H1 (cell line): ENCODE measurements around the gene OBI1. TPM values are rescaled to one million over a fixed set of nuclear protein-coding genes. Genes with fewer than 3 reads are reported as not detected.

Source experiments
- CTCF ChIA-PET: fragments of 300-600 bp; sonication (Branson Sonifier 250); formaldehyde crosslinking; loops from one replicate; lab custom pipeline; 2021; ENCODE audit not compliant: partially characterized antibody; lab: Charles Lee
- POLR2A ChIA-PET: fragments of 300-600 bp; sonication (Branson Sonifier 250); formaldehyde crosslinking; loops from one replicate; lab custom pipeline; 2021; ENCODE audit warnings: inconsistent platforms; ENCODE audit not compliant: partially characterized antibody; lab: Charles Lee
- DNase-seq, 2 experiments: peaks; one replicate each; pipeline versions ENCODE4 v3.0.0 to v3.0.0-alpha.2; 2010 to 2022; ENCODE audit warnings: low spot score in 2 of 2, low read depth in 1 of 2, mixed read lengths in 1 of 2
- FAIRE-seq: peaks from 2 replicates; lab custom pipeline; 2011; peaks lifted over from hg19 to GRCh38; lab: Jason Lieb, UNC
- H2AFZ ChIP-seq: 2 replicates; pipeline ENCODE4 v1.8.1; 2012; ENCODE audit warnings: low read length, inconsistent platforms
- H2AK5ac ChIP-seq: 2 replicates; pipeline ENCODE4 v1.6.1; 2013; ENCODE audit warnings: low read depth, low read length
- H2BK120ac ChIP-seq: replicated peaks from 2 replicates; pipeline ENCODE3; 2013; ENCODE audit warnings: low read depth, low read length, inconsistent platforms
- H2BK12ac ChIP-seq: 2 replicates; pipeline ENCODE4 v1.6.1; 2013; ENCODE audit warnings: low read depth, low read length
- H2BK15ac ChIP-seq: 2 replicates; pipeline ENCODE4 v1.6.1; 2013; ENCODE audit warnings: low read length
- H2BK20ac ChIP-seq: 2 replicates; pipeline ENCODE4 v1.6.1; 2013; ENCODE audit warnings: low read length
- H2BK5ac ChIP-seq: 2 replicates; pipeline ENCODE4 v1.6.1; 2013; ENCODE audit warnings: low read depth, low read length
- H3K14ac ChIP-seq: 2 replicates; pipeline ENCODE4 v1.6.1; 2013; ENCODE audit warnings: inconsistent platforms; ENCODE audit not compliant: insufficient read length
- H3K18ac ChIP-seq: 2 replicates; pipeline ENCODE4 v1.6.1; 2013; ENCODE audit warnings: low read length; ENCODE audit errors: extremely low read depth
- H3K23ac ChIP-seq: 2 replicates; pipeline ENCODE4 v1.6.1; 2013; ENCODE audit warnings: inconsistent platforms; ENCODE audit not compliant: insufficient read length
- H3K23me2 ChIP-seq: 2 replicates; pipeline ENCODE4 v1.6.1; 2013; ENCODE audit warnings: low read depth, low read length
- H3K27ac ChIP-seq: 2 replicates; pipeline ENCODE4 v1.6.1; 2011; ENCODE audit warnings: low read depth, low read length, inconsistent platforms
- H3K27me3 ChIP-seq, 4 experiments: replicated peaks in 1 of 4; 1 replicate in 1 of 4; 2 replicates in 3 of 4; pipeline versions ENCODE4 v1.6.1 to v1.8.1; 2011 to 2013; ENCODE audit warnings: low read length in 3 of 4, mild to moderate bottlenecking in 3 of 4, inconsistent platforms in 2 of 4, mixed read lengths in 2 of 4, moderate library complexity in 1 of 4; ENCODE audit not compliant: control insufficient read depth in 3 of 4, insufficient read depth in 3 of 4; ENCODE audit errors: extremely low read depth in 1 of 4
- H3K36me3 ChIP-seq, 4 experiments: 2 replicates each; pipeline versions ENCODE4 v1.6.1 to v1.8.1; 2011 to 2013; ENCODE audit warnings: mild to moderate bottlenecking in 4 of 4, low read length in 3 of 4, moderate library complexity in 2 of 4, control low read depth in 1 of 4, inconsistent platforms in 1 of 4; ENCODE audit not compliant: insufficient read depth in 4 of 4, control insufficient read depth in 2 of 4
- H3K4ac ChIP-seq: replicated peaks from 2 replicates; pipeline ENCODE3; 2013; ENCODE audit warnings: low read length, low read depth, mixed read lengths, inconsistent platforms; ENCODE audit not compliant: insufficient read length
- H3K4me1 ChIP-seq, 4 experiments: replicated peaks in 1 of 4; 1 replicate in 1 of 4; 2 replicates in 3 of 4; pipeline versions ENCODE4 v1.6.1 to v1.8.1; 2011 to 2013; ENCODE audit warnings: low read length in 3 of 4, inconsistent platforms in 2 of 4, mixed read lengths in 1 of 4; ENCODE audit not compliant: insufficient read depth in 4 of 4, control insufficient read depth in 3 of 4
- H3K4me2 ChIP-seq, 2 experiments: 2 replicates each; pipeline versions ENCODE4 v1.6.1 to v1.8.1; 2011 to 2013; ENCODE audit warnings: low read depth in 2 of 2, low read length in 2 of 2, control low read depth in 1 of 2, inconsistent platforms in 1 of 2, mild to moderate bottlenecking in 1 of 2; ENCODE audit not compliant: insufficient read depth in 1 of 2
- H3K4me3 ChIP-seq, 4 experiments: fragments of 200-600, 300-600 bp in 1 of 4; sonication (generic), shearing (Covaris generic), sonication (Bioruptor Twin) in 1 of 4; 2 replicates each; pipeline versions ENCODE4 v1.5.1 to v1.8.1; 2011 to 2016; ENCODE audit warnings: low read length in 4 of 4, low read depth in 3 of 4, control low read depth in 2 of 4, inconsistent platforms in 2 of 4, mild to moderate bottlenecking in 2 of 4, mixed read lengths in 1 of 4, moderate library complexity in 1 of 4; ENCODE audit not compliant: insufficient read depth in 2 of 4; ENCODE audit errors: extremely low read depth in 1 of 4
- H3K56ac ChIP-seq: replicated peaks from 2 replicates; pipeline ENCODE3; 2013; ENCODE audit warnings: low read depth, mild to moderate bottlenecking, mixed read lengths, low read length, inconsistent platforms; ENCODE audit not compliant: insufficient read length
- H3K79me1 ChIP-seq: 2 replicates; pipeline ENCODE4 v1.6.1; 2013; ENCODE audit warnings: low read depth, low read length, control low read depth
- H3K79me2 ChIP-seq, 2 experiments: 2 replicates each; pipeline versions ENCODE4 v1.6.1 to v1.8.1; 2012 to 2013; ENCODE audit warnings: low read length in 2 of 2, mild to moderate bottlenecking in 2 of 2, inconsistent platforms in 1 of 2; ENCODE audit not compliant: insufficient read depth in 2 of 2, control insufficient read depth in 1 of 2
- H3K9ac ChIP-seq, 4 experiments: replicated peaks in 1 of 4; 1 replicate in 1 of 4; 2 replicates in 3 of 4; pipeline versions ENCODE4 v1.6.1 to v1.8.1; 2011 to 2013; ENCODE audit warnings: low read depth in 3 of 4, low read length in 3 of 4, control low read depth in 2 of 4, mild to moderate bottlenecking in 2 of 4, moderate library complexity in 2 of 4, inconsistent platforms in 1 of 4; ENCODE audit errors: extremely low read depth in 1 of 4
- H3K9me3 ChIP-seq, 2 experiments: 2 replicates each; pipeline versions ENCODE4 v1.6.1 to v1.8.1; 2012 to 2013; ENCODE audit warnings: mild to moderate bottlenecking in 2 of 2, moderate library complexity in 2 of 2, control low read depth in 1 of 2, inconsistent platforms in 1 of 2, low read depth in 1 of 2, low read length in 1 of 2, mixed read lengths in 1 of 2; ENCODE audit not compliant: insufficient read depth in 2 of 2
- H4K20me1 ChIP-seq, 2 experiments: replicated peaks in 1 of 2; 2 replicates each; pipeline versions ENCODE3 to v1.8.1; 2011 to 2013; ENCODE audit warnings: inconsistent platforms in 2 of 2, low read length in 2 of 2, mild to moderate bottlenecking in 1 of 2; ENCODE audit not compliant: insufficient read depth in 2 of 2, control insufficient read depth in 1 of 2
- H4K5ac ChIP-seq: 2 replicates; pipeline ENCODE4 v1.6.1; 2013; ENCODE audit warnings: low read length, low read depth, mixed read lengths, inconsistent platforms; ENCODE audit not compliant: insufficient read length
- H4K8ac ChIP-seq: 2 replicates; pipeline ENCODE4 v1.8.0; 2013; ENCODE audit warnings: mild to moderate bottlenecking, moderate library complexity, low read length, inconsistent platforms; ENCODE audit not compliant: insufficient read depth; ENCODE audit errors: extremely low read depth
- H4K91ac ChIP-seq: replicated peaks from 2 replicates; pipeline ENCODE3; 2013; ENCODE audit warnings: low read length, mixed read lengths, inconsistent platforms; ENCODE audit not compliant: insufficient read length
- BACH1 ChIP-seq: IDR thresholded peaks from 2 replicates; pipeline ENCODE4 v1.6.1; 2012; ENCODE audit warnings: low read length, improper control_type of control experiment
- CBX8 ChIP-seq: fragments of 300-800, 300-1000 bp; sonication (generic); IDR thresholded peaks from 2 replicates; pipeline ENCODE4 v1.7.1; 2016; ENCODE audit warnings: low read depth, low read length, borderline replicate concordance
- CREB1 ChIP-seq: IDR thresholded peaks from 2 replicates; pipeline ENCODE4 v1.6.1; 2012; ENCODE audit warnings: inconsistent platforms
- GABPA ChIP-seq: IDR thresholded peaks from 2 replicates; pipeline ENCODE4 v1.6.1; 2011; ENCODE audit warnings: mild to moderate bottlenecking, low read length, moderate library complexity, borderline replicate concordance; ENCODE audit not compliant: insufficient read depth
- HDAC2 ChIP-seq, 2 experiments: fragments of 300-600 bp in 1 of 2; sonication (generic) in 1 of 2; IDR thresholded peaks; 2 replicates each; pipeline ENCODE4 v1.6.1; 2011 to 2012; ENCODE audit warnings: low read depth in 2 of 2, low read length in 2 of 2, mild to moderate bottlenecking in 2 of 2, moderate library complexity in 2 of 2, borderline replicate concordance in 1 of 2, inconsistent platforms in 1 of 2
- JUN ChIP-seq: IDR thresholded peaks from 2 replicates; pipeline ENCODE4 v1.6.1; 2011; ENCODE audit warnings: low read depth, mild to moderate bottlenecking, improper control_type of control experiment, low read length
- KDM4A ChIP-seq: IDR thresholded peaks from one replicate; pipeline ENCODE4 v1.7.1; 2012; ENCODE audit warnings: low read depth, mild to moderate bottlenecking, moderate library complexity, low read length, inconsistent platforms; ENCODE audit not compliant: severe bottlenecking
- RAD21 ChIP-seq, 2 experiments: IDR thresholded peaks in 1 of 2; conservative IDR thresholded peaks in 1 of 2; 2 replicates each; pipeline ENCODE4 v1.6.1; 2011; ENCODE audit warnings: low read depth in 2 of 2, low read length in 2 of 2, improper control_type of control experiment in 1 of 2, inconsistent platforms in 1 of 2, mild to moderate bottlenecking in 1 of 2, moderate library complexity in 1 of 2
- SIN3A ChIP-seq, 2 experiments: IDR thresholded peaks in 1 of 2; conservative IDR thresholded peaks in 1 of 2; 2 replicates each; pipeline ENCODE4 v1.6.1; 2011 to 2012; ENCODE audit warnings: low read length in 2 of 2, improper control_type of control experiment in 1 of 2, low read depth in 1 of 2, mild to moderate bottlenecking in 1 of 2
- SP1 ChIP-seq: IDR thresholded peaks from 2 replicates; pipeline ENCODE4 v1.6.1; 2011; ENCODE audit warnings: low read depth, low read length
- SUZ12 ChIP-seq: fragments of 200-600 bp; sonication (generic); IDR thresholded peaks from 2 replicates; pipeline ENCODE4 v1.6.1; 2012; ENCODE audit warnings: mild to moderate bottlenecking, inconsistent platforms, low read length, moderate library complexity, mixed read lengths
- TAF7 ChIP-seq: optimal IDR thresholded peaks from 2 replicates; pipeline ENCODE3; 2011; ENCODE audit warnings: low read depth, mild to moderate bottlenecking, inconsistent platforms, low read length, moderate library complexity, borderline replicate concordance
- WGBS, 2 experiments: shearing (Covaris generic) in 1 of 2; methylation state at CpG; one replicate each; pipeline versions ENCODE4 v1.1.6 to v1.1.7; 2013 to 2015; ENCODE audit warnings: low lambda C conversion rate in 2 of 2, mixed read lengths in 2 of 2, inconsistent platforms in 1 of 2, low coverage in 1 of 2, missing lambda C conversion rate in 1 of 2; ENCODE audit not compliant: insufficient replicate concordance in 2 of 2, insufficient coverage in 1 of 2, insufficient read length in 1 of 2; ENCODE audit errors: extremely low coverage in 1 of 2, missing lambda C conversion rate in 1 of 2; 5-methylcytosine and 5-hydroxymethylcytosine counted together
- polyA plus RNA-seq, 7 experiments: library from polyadenylated mRNA; depleted of rRNA in 3 of 7; stranded (reverse) in 5 of 7; unstranded in 2 of 7; fragments of >200 nt in 5 of 7; fragments of 200-250 nt in 2 of 7; gene quantifications; 1 replicate in 5 of 7; 2 replicates in 1 of 7; 4 replicates in 1 of 7; pipeline versions ENCODE4 v1.2.1 to v1.2.3, GENCODE V29; 2011 to 2013; ENCODE audit warnings: missing spikeins in 2 of 7, mixed read lengths in 2 of 7
- total RNA-seq: library from RNA; stranded (reverse); fragmentation: NEBNext Ultra II Directional; extraction: Animal tissue kit (Norgen Biotek cat#: 25700); gene quantifications from 2 replicates; pipeline ENCODE4 v1.2.1, GENCODE V29; 2021

The OBI1 gene
- total and polyA plus RNA-seq, 2 of the 8 experiments (the other 6 are each of a cell fraction or from before 2014, with no cell fraction given), result 7.1 to 14.3 TPM

- 9% methylated on average over 13 of the region's 13 CpGs; no CpG with 5 or more reads in 1 of the 2 experiments for WGBS, 2 experiments
- H3K27ac ChIP-seq, result no peak overlapping the region
- CTCF ChIA-PET, result interaction anchor here (0.7 to 1.6 kb wide), 4 partner anchors 8 to 188 kb away, joined by 3 to 5 read pairs (median 4); no protein-coding TSS in a partner anchor
- H3K23ac ChIP-seq, result no peak overlapping the region
- H3K14ac ChIP-seq, result no peak overlapping the region
- no peak for FAIRE-seq
- H3K79me2 ChIP-seq, result no peaks in the 10 kb centered on the region
- no peak overlapping the region for H2BK12ac ChIP-seq
- H3K4me1 ChIP-seq, result peaks cover 0 to 30% (median 10%) of the 10 kb centered on the region in 4 experiments; a peak in 6 of 7 replicates
- no peak overlapping the region for H4K91ac ChIP-seq
- no peak overlapping the region for H4K5ac ChIP-seq
- no peak overlapping the region for H3K4ac ChIP-seq
- POLR2A ChIA-PET, result no interaction called here
- peaks cover 13 to 20% of the 10 kb centered on the region in 2 experiments for H4K20me1 ChIP-seq
- no peak overlapping the region for H3K9ac ChIP-seq
- no peak overlapping the region for H2BK120ac ChIP-seq
- peaks cover 25% of the 10 kb centered on the region; the same call in 1 of the 2 replicates for H3K23me2 ChIP-seq
- peaks cover 83 to 97% (median 90%) of the 10 kb centered on the region in 4 experiments for H3K27me3 ChIP-seq
- H2AFZ ChIP-seq, result no peak overlapping the region
- no peak overlapping the region for H2AK5ac ChIP-seq
- no peak overlapping the region for H2BK5ac ChIP-seq
- H3K4me3 ChIP-seq, result peak overlapping the region in 1 of 4 experiments; percentile 57; a peak in 2 of 8 replicates
- no peak overlapping the region for H2BK15ac ChIP-seq
- no peak for DNase-seq
- H3K36me3 ChIP-seq, result no peaks in the 10 kb centered on the region; a peak in 1 of 8 replicates
- no peak overlapping the region for H2BK20ac ChIP-seq
- no peak overlapping the region for H3K56ac ChIP-seq
- H3K9me3 ChIP-seq, result no peaks in the 10 kb centered on the region
- H3K18ac ChIP-seq, result no peak overlapping the region
- no peaks in the 10 kb centered on the region for H3K79me1 ChIP-seq
- H3K4me2 ChIP-seq, result peak overlapping the region in 1 of 2 experiments; percentile 79; a peak in 3 of 4 replicates
- no peak overlapping the region for H4K8ac ChIP-seq
- TF ChIP-seq JUN, result no peak
- no peak for TF ChIP-seq KDM4A
- TF ChIP-seq BACH1, result no peak
- peak; percentile 12; the same call in 1 of the 2 replicates for TF ChIP-seq SUZ12
- no peak for TF ChIP-seq TAF7
- no peak for TF ChIP-seq HDAC2 (IDR thresholded peaks at IDR 0.05; ENCODE audit: borderline replicate concordance in 1 of 2, low read depth in 2 of 2, low read length in 2 of 2)
- 0 out of 2 replicates have a peak, but pooled peaks have one; percentile 6 for TF ChIP-seq SP1
- TF ChIP-seq CREB1, result no peak
- no peak for TF ChIP-seq GABPA
- TF ChIP-seq CBX8, result peak; percentile 99; the same call in 1 of the 2 replicates
- no peak for TF ChIP-seq SIN3A (conservative IDR thresholded peaks at IDR 0.05 in 1 of 2, IDR thresholded peaks at IDR 0.05 in 1 of 2; ENCODE audit: low read depth in 1 of 2, low read length in 2 of 2)
- no peak for TF ChIP-seq RAD21 (IDR thresholded peaks at IDR 0.05 in 1 of 2, conservative IDR thresholded peaks at IDR 0.05 in 1 of 2; ENCODE audit: low read depth in 2 of 2, low read length in 2 of 2)
Measured at GRCh38 chr13:78600280-78600883, 58.6 kb downstream of the OBI1 start.
